ELF-1 (cell line): ENCODE measurements around the gene IL21R.

ENCODE experiments used
- DNase-seq: peaks from one replicate; pipeline ENCODE4 v3.0.0-alpha.2; 2016; ENCODE audit warnings: low read depth, low spot score

Gene IL21R

GRCh38 chr16:27401768-27402568, at the start of gene IL21R:
TSS of gene IL21R (plus strand) at chr16:27402174. CDS start at chr16:27430072, 27,898 bp downstream.
- peak; percentile 64 for DNase-seq

- no peak for DNase-seq
Observed at GRCh38 chr16:27353853-27354252, 48.1 kb upstream of the IL21R start.

- peak; percentile 78 for DNase-seq
Observed at GRCh38 chr16:27355610-27356009, 46.4 kb upstream of the IL21R start.

- no peak for DNase-seq
Observed at GRCh38 chr16:27356794-27357193, 45.2 kb upstream of the IL21R start.

- DNase-seq, result no peak
Observed at GRCh38 chr16:27359051-27359450, 42.9 kb upstream of the IL21R start.

GRCh38 chr16:27359615-27360014, 42.4 kb upstream of the IL21R start:
- DNase-seq, result no peak

- no peak for DNase-seq
Observed at GRCh38 chr16:27361987-27362386, 40.0 kb upstream of the IL21R start.

- DNase-seq, result no peak
Observed at GRCh38 chr16:27362570-27363245, 39.3 kb upstream of the IL21R start.

GRCh38 chr16:27363246-27363632, 38.7 kb upstream of the IL21R start:
- DNase-seq, result no peak

- no peak for DNase-seq
Observed at GRCh38 chr16:27363797-27364196, 38.2 kb upstream of the IL21R start.

- DNase-seq, result no peak
Observed at GRCh38 chr16:27364493-27365141, 37.4 kb upstream of the IL21R start.

GRCh38 chr16:27365142-27366089, 36.6 kb upstream of the IL21R start:
- peak; percentile 41 for DNase-seq

- no peak for DNase-seq
Observed at GRCh38 chr16:27366687-27367460, 35.1 kb upstream of the IL21R start.

GRCh38 chr16:27367461-27368357, 34.3 kb upstream of the IL21R start:
- peak; percentile 80 for DNase-seq

GRCh38 chr16:27368358-27368722, 33.6 kb upstream of the IL21R start:
- no peak for DNase-seq

GRCh38 chr16:27369806-27370205, 32.2 kb upstream of the IL21R start:
- no peak for DNase-seq

- DNase-seq, result no peak
Observed at GRCh38 chr16:27370318-27370717, 31.7 kb upstream of the IL21R start.

- no peak for DNase-seq
Observed at GRCh38 chr16:27373312-27373711, 28.7 kb upstream of the IL21R start.

GRCh38 chr16:27374221-27374803, 27.7 kb upstream of the IL21R start:
- DNase-seq, result no peak
